Chondrocyte (in vitro differentiated cells): ENCODE data around the gene IL3RA. TPM values are rescaled to one million over a fixed set of nuclear protein-coding genes. Genes with fewer than 3 reads are reported as not detected.
"Not testable (repeated sequence)": the region's sequence is repeated elsewhere in the genome, so short reads cannot be mapped to it uniquely, and the experiment has no call there.

Experiments used
- DNase-seq: peaks from one replicate; pipeline ENCODE4 v3.0.0; 2021; ENCODE audit warnings: mixed read lengths, low spot score
- H3K27ac Mint-ChIP-seq: one replicate; pipeline ENCODE4 v1.8.0; 2021; ENCODE audit warnings: mild to moderate bottlenecking, moderate library complexity, mixed read lengths; ENCODE audit not compliant: unreplicated experiment
- H3K27me3 Mint-ChIP-seq: 2 replicates; pipeline ENCODE4 v1.8.0; 2021; ENCODE audit warnings: low read depth, mixed read lengths
- H3K36me3 Mint-ChIP-seq: 2 replicates; pipeline ENCODE4 v1.8.0; 2021; ENCODE audit warnings: low read depth, mixed read lengths
- H3K4me1 Mint-ChIP-seq: 2 replicates; pipeline ENCODE4 v1.8.0; 2021; ENCODE audit warnings: low read depth, mild to moderate bottlenecking, mixed read lengths
- H3K4me3 Mint-ChIP-seq: one replicate; pipeline ENCODE4 v1.8.0; 2021; ENCODE audit warnings: mild to moderate bottlenecking, moderate library complexity, mixed read lengths; ENCODE audit not compliant: unreplicated experiment
- H3K9me3 Mint-ChIP-seq: 2 replicates; pipeline ENCODE4 v1.8.0; 2021; ENCODE audit warnings: low read depth, mixed read lengths
- total RNA-seq: library from RNA; stranded (reverse); gene quantifications from 3 replicates; pipeline ENCODE4 v1.2.1, GENCODE V29; 2021
- TF ChIP-seq, protein P1 (sequence below): fragments of 200-600 bp; sonication (generic); IDR thresholded peaks from 2 replicates; pipeline ENCODE4 v1.5.0; 2021; ENCODE audit warnings: antibody characterized with exemption, mild to moderate bottlenecking, moderate library complexity

The IL3RA gene
- total RNA-seq, 1 donor from 2014 or later = 0.47 TPM

DNA sequence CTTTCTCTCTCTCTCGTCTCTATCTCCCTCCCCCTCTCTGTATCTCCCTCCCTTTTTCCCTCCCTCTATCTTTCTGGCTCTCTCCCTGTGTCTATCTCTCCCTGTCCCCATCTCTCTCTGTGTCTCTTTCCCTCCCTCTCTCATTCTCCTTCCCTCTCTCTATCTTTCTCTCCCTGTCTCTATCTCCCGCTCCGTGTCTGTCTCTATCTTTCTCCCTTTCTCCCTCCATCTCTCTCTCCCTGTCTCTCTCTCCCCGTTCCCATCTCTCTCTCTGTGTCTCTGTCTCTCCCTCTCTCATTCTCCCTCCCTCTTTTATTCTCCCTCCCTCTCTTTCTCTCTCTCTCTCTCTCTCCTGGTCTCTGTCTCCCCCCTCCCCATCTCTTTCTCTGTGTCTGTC lies 22.9 kb downstream of the IL3RA start:
- TF ChIP-seq, protein P1, sequence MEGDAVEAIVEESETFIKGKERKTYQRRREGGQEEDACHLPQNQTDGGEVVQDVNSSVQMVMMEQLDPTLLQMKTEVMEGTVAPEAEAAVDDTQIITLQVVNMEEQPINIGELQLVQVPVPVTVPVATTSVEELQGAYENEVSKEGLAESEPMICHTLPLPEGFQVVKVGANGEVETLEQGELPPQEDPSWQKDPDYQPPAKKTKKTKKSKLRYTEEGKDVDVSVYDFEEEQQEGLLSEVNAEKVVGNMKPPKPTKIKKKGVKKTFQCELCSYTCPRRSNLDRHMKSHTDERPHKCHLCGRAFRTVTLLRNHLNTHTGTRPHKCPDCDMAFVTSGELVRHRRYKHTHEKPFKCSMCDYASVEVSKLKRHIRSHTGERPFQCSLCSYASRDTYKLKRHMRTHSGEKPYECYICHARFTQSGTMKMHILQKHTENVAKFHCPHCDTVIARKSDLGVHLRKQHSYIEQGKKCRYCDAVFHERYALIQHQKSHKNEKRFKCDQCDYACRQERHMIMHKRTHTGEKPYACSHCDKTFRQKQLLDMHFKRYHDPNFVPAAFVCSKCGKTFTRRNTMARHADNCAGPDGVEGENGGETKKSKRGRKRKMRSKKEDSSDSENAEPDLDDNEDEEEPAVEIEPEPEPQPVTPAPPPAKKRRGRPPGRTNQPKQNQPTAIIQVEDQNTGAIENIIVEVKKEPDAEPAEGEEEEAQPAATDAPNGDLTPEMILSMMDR = no peak
- Mint-ChIP-seq H3K4me1 (no peaks in the 10 kb centered on the region), H3K27ac (no peak overlapping the region), H3K4me3 (no peak overlapping the region), H3K36me3 (peaks cover 14% of the 10 kb centered on the region), H3K27me3 (no peaks in the 10 kb centered on the region), H3K9me3 (no peaks in the 10 kb centered on the region)
- DNase-seq = no peak

DNA sequence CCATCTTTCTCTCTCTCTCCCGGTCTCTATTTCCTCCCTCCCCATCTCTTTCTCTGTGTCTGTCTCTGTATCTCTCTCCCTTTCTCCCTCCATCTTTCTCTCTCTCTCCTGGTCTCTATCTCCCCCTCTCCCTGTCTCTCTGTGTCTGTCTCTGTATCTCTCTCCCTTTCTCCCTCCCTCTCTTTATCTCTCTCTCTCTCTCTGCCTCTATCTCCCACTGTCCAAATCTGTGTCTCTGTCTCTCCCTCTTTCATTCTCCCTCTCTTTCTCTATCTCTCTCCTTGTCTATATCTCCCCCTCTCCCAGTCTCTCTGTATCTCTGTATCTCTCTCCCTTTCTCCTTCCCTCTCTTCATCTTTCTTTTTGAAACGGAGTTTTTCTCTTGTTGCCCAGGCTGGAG lies 23.6 kb downstream of the IL3RA start:
- no peak for DNase-seq
- Mint-ChIP-seq H3K27me3 (no peaks in the 10 kb centered on the region), H3K4me1 (no peaks in the 10 kb centered on the region), H3K9me3 (no peaks in the 10 kb centered on the region), H3K4me3 (no peak overlapping the region), H3K27ac (no peak overlapping the region), H3K36me3 (peaks cover 14% of the 10 kb centered on the region)
- TF ChIP-seq, protein P1 = no peak

DNA sequence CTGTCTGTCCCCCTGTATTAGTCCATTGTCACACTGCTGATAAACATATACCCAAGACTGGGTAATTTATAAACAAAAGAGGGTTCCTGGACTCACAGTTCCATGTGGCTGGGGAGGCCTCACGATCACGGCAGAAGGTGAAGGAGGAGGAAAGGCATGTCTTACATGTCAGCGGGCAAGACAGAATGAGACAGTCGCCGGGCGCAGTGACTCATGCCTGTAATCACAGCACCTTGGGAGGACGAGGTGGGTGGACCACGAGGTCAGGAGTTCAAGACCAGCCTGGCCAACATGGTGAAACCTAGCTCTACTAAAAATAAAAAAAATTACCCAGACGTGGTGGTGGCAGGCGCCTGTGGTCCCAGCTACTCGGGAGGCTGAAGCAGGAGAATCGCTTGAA lies 24.7 kb downstream of the IL3RA start:
- no peaks in the 10 kb centered on the region for H3K4me1 Mint-ChIP-seq
- no peaks in the 10 kb centered on the region for H3K27me3 Mint-ChIP-seq
- peak; percentile 39 for DNase-seq
- peaks cover 14% of the 10 kb centered on the region for H3K36me3 Mint-ChIP-seq
- H3K27ac Mint-ChIP-seq = no peak overlapping the region
- no peak overlapping the region for H3K4me3 Mint-ChIP-seq
- TF ChIP-seq, protein P1 = no peak
- no peaks in the 10 kb centered on the region for H3K9me3 Mint-ChIP-seq

DNA sequence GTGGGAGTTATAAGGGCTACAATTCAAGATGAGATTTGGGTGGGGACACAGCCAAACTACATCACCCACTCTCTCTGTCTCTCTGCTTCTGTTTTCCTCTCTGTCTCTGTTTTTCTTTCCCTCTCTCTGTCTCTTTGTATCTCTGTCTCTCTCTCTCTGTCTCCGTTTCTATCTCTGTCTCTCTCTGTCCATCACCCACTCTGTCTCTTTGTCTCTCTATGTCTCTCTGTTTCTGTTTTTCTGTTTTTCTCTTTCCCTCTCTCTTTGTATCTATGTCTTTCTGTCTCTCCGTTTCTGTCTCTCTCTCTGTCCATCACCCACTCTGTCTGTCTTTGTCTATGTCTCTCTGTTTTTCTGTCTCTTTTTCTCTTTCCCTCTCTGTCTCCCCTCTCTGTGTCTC lies 25.3 kb downstream of the IL3RA start:
- Mint-ChIP-seq H3K4me3 (no peak overlapping the region), H3K27me3 (no peaks in the 10 kb centered on the region), H3K4me1 (no peaks in the 10 kb centered on the region), H3K27ac (no peak overlapping the region), H3K36me3 (peaks cover 14% of the 10 kb centered on the region), H3K9me3 (no peaks in the 10 kb centered on the region)
- TF ChIP-seq, protein P1 = no peak
- DNase-seq = no peak

DNA sequence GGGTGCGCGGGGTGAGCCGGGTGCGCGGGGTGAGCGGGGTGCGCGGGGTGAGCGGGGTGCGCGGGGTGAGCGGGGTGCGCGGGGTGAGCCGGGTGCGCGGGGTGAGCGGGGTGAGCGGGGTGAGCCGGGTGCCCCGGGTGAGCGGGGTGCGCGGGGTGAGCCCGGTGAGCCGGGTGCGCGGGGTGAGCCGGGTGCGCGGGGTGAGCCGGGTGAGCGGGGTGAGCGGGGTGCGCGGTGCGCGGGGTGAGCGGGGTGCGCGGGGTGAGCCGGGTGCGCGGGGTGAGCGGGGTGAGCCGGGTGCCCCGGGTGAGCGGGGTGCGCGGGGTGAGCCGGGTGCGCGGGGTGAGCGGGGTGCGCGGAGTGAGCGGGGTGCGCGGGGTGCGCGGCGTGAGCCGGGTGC lies 29.8 kb downstream of the IL3RA start:
- not testable (repeated sequence) for H3K27ac Mint-ChIP-seq, H3K36me3 Mint-ChIP-seq, H3K27me3 Mint-ChIP-seq, H3K9me3 Mint-ChIP-seq, DNase-seq, H3K4me3 Mint-ChIP-seq, H3K4me1 Mint-ChIP-seq

DNA sequence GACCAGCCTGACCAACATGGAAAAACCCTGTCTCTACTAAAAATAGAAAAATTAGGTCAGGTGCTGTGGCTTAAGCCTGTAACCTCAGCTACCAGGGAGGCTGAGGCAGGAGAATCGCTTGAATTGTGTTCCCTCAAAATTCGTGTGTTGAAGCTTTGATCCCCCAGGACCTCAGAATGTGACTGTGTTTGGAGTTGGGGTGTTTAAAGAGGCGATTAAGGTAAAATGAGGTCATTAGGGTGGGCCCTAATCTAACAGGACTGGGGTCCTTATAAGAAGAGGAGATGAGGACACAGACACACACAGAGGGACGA lies 31.8 kb downstream of the IL3RA start:
- no peak overlapping the region for H3K27ac Mint-ChIP-seq
- H3K36me3 Mint-ChIP-seq = no peaks in the 10 kb centered on the region
- no peaks in the 10 kb centered on the region for H3K9me3 Mint-ChIP-seq
- H3K4me3 Mint-ChIP-seq = no peak overlapping the region
- DNase-seq = no peak
- no peaks in the 10 kb centered on the region for H3K4me1 Mint-ChIP-seq
- no peaks in the 10 kb centered on the region for H3K27me3 Mint-ChIP-seq
- TF ChIP-seq, protein P1 = no peak
